ENCODE data around the gene DTX4.

Gene DTX4

GRCh38 chr11:59185386-59185945 is 13.5 kb downstream of the DTX4 start:
- no peak overlapping the region for H3K4me3 ChIP-seq (ENCODE audit: low read depth in 1 of 2, low read length in 2 of 2)
- H3K27ac ChIP-seq (ENCODE audit: low read depth, low read length): no peak overlapping the region
- H3K36me3 ChIP-seq (ENCODE audit: insufficient read depth, low read length): no peaks in the 10 kb centered on the region
- H3K27me3 ChIP-seq (ENCODE audit: control insufficient read depth in 1 of 2, insufficient read depth in 2 of 2, low read length in 2 of 2): no peaks in the 10 kb centered on the region
- no peaks in the 10 kb centered on the region for H3K9me3 ChIP-seq (ENCODE audit: low read length)
- peaks cover 32% of the 10 kb centered on the region for H3K4me1 ChIP-seq (ENCODE audit: insufficient read depth, low read length)
- H3K9ac ChIP-seq (ENCODE audit: low read length): no peak overlapping the region

DNA sequence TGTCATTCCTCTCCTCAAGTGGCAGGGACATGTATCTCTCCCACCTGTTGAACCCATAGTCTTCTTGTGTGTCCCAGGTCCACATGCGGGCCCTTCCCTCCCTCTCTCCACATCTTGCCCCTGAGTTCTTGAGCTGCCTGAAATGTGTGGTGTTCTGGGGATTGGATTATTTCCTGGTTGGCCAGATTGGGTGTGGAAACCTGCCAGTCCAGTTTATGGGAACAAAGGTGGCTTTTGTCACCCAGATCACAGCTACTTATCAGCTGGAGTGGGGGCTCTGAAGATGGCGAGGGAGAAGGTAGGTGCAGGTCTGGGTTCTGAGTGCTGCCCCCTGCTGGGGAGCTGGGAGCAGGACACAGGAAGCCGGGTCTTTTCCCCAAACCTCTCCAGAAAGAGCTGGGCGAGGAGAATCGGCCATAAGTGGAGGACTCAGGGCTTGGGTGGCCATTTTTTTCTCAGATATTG is 14.2 kb downstream of the DTX4 start:
- H3K4me1 ChIP-seq (ENCODE audit: insufficient read depth, low read length): peaks cover 32% of the 10 kb centered on the region
- no peaks in the 10 kb centered on the region for H3K9me3 ChIP-seq (ENCODE audit: low read length)
- H3K4me3 ChIP-seq (ENCODE audit: low read depth in 1 of 2, low read length in 2 of 2): no peak overlapping the region
- no peaks in the 10 kb centered on the region for H3K27me3 ChIP-seq (ENCODE audit: control insufficient read depth in 1 of 2, insufficient read depth in 2 of 2, low read length in 2 of 2)
- H3K9ac ChIP-seq (ENCODE audit: low read length): no peak overlapping the region
- no peak overlapping the region for H3K27ac ChIP-seq (ENCODE audit: low read depth, low read length)
- no peaks in the 10 kb centered on the region for H3K36me3 ChIP-seq (ENCODE audit: insufficient read depth, low read length)

- H3K9ac ChIP-seq (ENCODE audit: low read length): no peak overlapping the region
- H3K4me3 ChIP-seq (ENCODE audit: low read depth in 1 of 2, low read length in 2 of 2): no peak overlapping the region
- no peaks in the 10 kb centered on the region for H3K27me3 ChIP-seq (ENCODE audit: control insufficient read depth in 1 of 2, insufficient read depth in 2 of 2, low read length in 2 of 2)
- H3K4me1 ChIP-seq (ENCODE audit: insufficient read depth, low read length): peaks cover 32% of the 10 kb centered on the region
- H3K36me3 ChIP-seq (ENCODE audit: insufficient read depth, low read length): no peaks in the 10 kb centered on the region
- H3K27ac ChIP-seq (ENCODE audit: low read depth, low read length): no peak overlapping the region
- H3K9me3 ChIP-seq (ENCODE audit: low read length): no peaks in the 10 kb centered on the region
Measured at GRCh38 chr11:59187035-59187434, 15.1 kb downstream of the DTX4 start.

DNA sequence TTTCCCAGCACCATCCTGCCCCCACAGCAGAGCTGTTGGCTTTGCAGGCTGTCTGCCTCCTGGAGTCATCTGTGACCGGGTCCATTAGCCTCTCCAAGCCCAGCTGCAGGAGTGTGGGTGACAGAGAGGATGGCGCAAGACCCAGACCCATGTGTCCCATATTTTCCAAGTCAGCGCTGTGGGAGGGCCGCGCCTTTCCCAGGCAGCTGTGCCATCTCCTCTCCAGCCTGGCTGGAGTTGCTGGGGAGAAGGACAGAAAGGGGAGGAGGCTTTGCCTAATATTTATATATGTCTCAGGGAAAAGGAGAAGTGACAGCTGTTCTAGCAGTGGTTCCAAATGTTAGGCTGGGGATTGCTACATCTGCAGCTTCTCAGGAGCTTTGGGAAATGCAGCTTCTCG is 15.7 kb downstream of the DTX4 start:
- Histone ChIP-seq H3K27me3 (ENCODE audit: control insufficient read depth in 1 of 2, insufficient read depth in 2 of 2, low read length in 2 of 2) (no peaks in the 10 kb centered on the region), H3K9me3 (ENCODE audit: low read length) (no peaks in the 10 kb centered on the region), H3K4me1 (ENCODE audit: insufficient read depth, low read length) (peaks cover 32% of the 10 kb centered on the region), H3K36me3 (ENCODE audit: insufficient read depth, low read length) (peaks cover 3% of the 10 kb centered on the region), H3K9ac (ENCODE audit: low read length) (no peak overlapping the region), H3K4me3 (ENCODE audit: low read depth in 1 of 2, low read length in 2 of 2) (no peak overlapping the region), H3K27ac (ENCODE audit: low read depth, low read length) (no peak overlapping the region)

DNA sequence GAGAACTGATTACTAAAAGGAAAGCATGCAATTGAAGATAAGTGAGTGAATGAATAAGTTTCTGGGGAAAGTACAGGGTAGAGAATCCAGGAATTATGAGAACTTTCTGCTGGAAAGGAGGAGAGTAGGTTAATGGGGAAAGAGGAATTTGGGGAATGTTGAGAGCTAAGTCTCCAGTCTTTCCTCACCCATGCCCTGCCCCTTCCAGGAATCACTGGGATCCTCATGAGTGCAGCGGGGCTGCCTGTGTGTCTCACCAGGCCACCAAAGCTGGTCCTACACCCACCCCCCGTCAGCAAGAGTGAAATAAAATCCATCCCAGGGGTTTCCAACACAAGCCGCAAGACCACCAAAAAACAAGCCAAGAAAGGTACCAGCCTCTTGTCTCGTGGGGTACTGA is 17.0 kb downstream of the DTX4 start:
- Histone ChIP-seq H3K27ac (ENCODE audit: low read depth, low read length) (no peak overlapping the region), H3K36me3 (ENCODE audit: insufficient read depth, low read length) (peaks cover 8% of the 10 kb centered on the region), H3K4me1 (ENCODE audit: insufficient read depth, low read length) (peaks cover 31% of the 10 kb centered on the region), H3K27me3 (ENCODE audit: control insufficient read depth in 1 of 2, insufficient read depth in 2 of 2, low read length in 2 of 2) (no peaks in the 10 kb centered on the region), H3K9ac (ENCODE audit: low read length) (no peak overlapping the region), H3K4me3 (ENCODE audit: low read depth in 1 of 2, low read length in 2 of 2) (no peak overlapping the region), H3K9me3 (ENCODE audit: low read length) (no peaks in the 10 kb centered on the region)

DNA sequence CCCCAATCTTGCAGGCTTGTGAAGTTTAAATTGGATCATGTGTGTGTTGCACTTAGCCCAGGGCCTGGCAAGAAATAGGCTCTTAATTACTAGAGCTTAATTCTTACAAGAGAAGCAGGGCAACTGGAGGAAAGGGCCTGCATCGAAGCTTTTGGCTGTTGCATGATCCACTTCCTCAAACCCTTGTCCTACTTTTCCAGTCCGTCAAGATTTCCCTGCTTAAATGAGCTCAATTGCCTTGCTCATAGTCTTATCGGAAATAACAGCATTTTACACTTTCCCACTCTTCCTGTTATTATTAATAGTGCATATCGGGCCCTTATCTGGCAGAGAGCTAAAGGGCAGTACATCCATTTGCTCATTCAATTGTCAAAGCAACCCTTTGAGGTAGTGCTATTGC is 18.1 kb downstream of the DTX4 start:
- Histone ChIP-seq H3K4me3 (ENCODE audit: low read depth in 1 of 2, low read length in 2 of 2) (no peak overlapping the region), H3K36me3 (ENCODE audit: insufficient read depth, low read length) (peaks cover 8% of the 10 kb centered on the region), H3K4me1 (ENCODE audit: insufficient read depth, low read length) (peaks cover 22% of the 10 kb centered on the region), H3K27me3 (ENCODE audit: control insufficient read depth in 1 of 2, insufficient read depth in 2 of 2, low read length in 2 of 2) (no peaks in the 10 kb centered on the region), H3K9ac (ENCODE audit: low read length) (no peak overlapping the region), H3K9me3 (ENCODE audit: low read length) (no peaks in the 10 kb centered on the region), H3K27ac (ENCODE audit: low read depth, low read length) (no peak overlapping the region)

DNA sequence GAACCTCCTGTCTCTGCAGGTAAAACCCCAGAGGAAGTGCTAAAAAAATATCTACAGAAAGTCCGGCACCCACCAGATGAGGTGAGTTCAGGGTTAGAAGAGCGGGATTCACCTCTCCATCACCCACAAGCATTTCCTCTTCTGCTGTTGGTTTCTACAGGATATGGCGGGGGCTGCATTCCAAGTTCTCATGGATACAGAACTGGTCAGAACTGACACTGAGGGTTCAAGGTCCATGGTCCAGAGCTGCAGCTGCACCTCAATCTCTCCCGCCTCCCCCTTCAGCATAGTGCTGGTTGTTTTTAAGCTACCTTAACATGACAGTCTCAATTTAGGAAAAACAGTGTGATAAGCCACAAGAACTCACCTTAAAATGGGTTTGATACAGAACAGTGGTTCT is 19.2 kb downstream of the DTX4 start:
- Histone ChIP-seq H3K4me3 (ENCODE audit: low read depth in 1 of 2, low read length in 2 of 2) (no peak overlapping the region), H3K9ac (ENCODE audit: low read length) (no peak overlapping the region), H3K9me3 (ENCODE audit: low read length) (no peaks in the 10 kb centered on the region), H3K27ac (ENCODE audit: low read depth, low read length) (no peak overlapping the region), H3K36me3 (ENCODE audit: insufficient read depth, low read length) (peaks cover 8% of the 10 kb centered on the region), H3K27me3 (ENCODE audit: control insufficient read depth in 1 of 2, insufficient read depth in 2 of 2, low read length in 2 of 2) (no peaks in the 10 kb centered on the region), H3K4me1 (ENCODE audit: insufficient read depth, low read length) (peaks cover 11% of the 10 kb centered on the region)

GRCh38 chr11:59191890-59192289 is 20.0 kb downstream of the DTX4 start:
- Histone ChIP-seq H3K4me1 (ENCODE audit: insufficient read depth, low read length) (peaks cover 6% of the 10 kb centered on the region), H3K27me3 (ENCODE audit: control insufficient read depth in 1 of 2, insufficient read depth in 2 of 2, low read length in 2 of 2) (no peaks in the 10 kb centered on the region), H3K4me3 (ENCODE audit: low read depth in 1 of 2, low read length in 2 of 2) (no peak overlapping the region), H3K9me3 (ENCODE audit: low read length) (no peaks in the 10 kb centered on the region), H3K9ac (ENCODE audit: low read length) (no peak overlapping the region), H3K27ac (ENCODE audit: low read depth, low read length) (no peak overlapping the region), H3K36me3 (ENCODE audit: insufficient read depth, low read length) (peaks cover 8% of the 10 kb centered on the region)

- peaks cover 8% of the 10 kb centered on the region for H3K36me3 ChIP-seq (ENCODE audit: insufficient read depth, low read length)
- H3K4me3 ChIP-seq (ENCODE audit: low read depth in 1 of 2, low read length in 2 of 2): no peak overlapping the region
- H3K4me1 ChIP-seq (ENCODE audit: insufficient read depth, low read length): no peaks in the 10 kb centered on the region
- no peak overlapping the region for H3K9ac ChIP-seq (ENCODE audit: low read length)
- no peaks in the 10 kb centered on the region for H3K27me3 ChIP-seq (ENCODE audit: control insufficient read depth in 1 of 2, insufficient read depth in 2 of 2, low read length in 2 of 2)
- H3K27ac ChIP-seq (ENCODE audit: low read depth, low read length): no peak overlapping the region
- H3K9me3 ChIP-seq (ENCODE audit: low read length): no peaks in the 10 kb centered on the region
Measured at GRCh38 chr11:59192446-59193020, 20.6 kb downstream of the DTX4 start.

DNA sequence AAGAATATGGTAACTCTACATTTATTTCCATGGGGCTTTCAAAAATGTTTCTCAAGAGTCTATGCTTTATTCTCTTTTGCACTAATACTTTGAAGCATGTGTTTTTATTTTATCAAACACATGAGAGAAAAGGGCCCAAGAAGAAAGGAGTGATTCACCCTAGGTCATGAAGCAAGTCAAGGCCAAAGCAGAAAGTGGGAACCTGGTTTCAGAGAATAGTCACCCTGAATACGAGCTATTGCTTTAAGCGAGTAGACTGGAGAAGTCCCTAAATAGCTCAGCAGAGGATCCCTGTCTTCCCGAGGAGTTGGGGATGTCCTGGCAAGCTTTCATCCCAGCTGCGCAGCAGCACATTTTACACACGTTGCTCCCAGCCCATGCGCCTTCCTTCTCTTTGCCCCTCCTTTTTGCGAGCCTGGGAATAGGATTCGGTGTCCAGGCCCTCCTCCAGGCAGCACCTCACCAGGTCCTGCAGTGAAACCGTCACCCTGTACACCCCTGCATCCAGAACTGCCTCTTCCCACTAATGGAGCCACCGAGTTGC is 21.7 kb downstream of the DTX4 start:
- Histone ChIP-seq H3K9me3 (ENCODE audit: low read length) (no peaks in the 10 kb centered on the region), H3K4me1 (ENCODE audit: insufficient read depth, low read length) (peaks cover 10% of the 10 kb centered on the region), H3K27ac (ENCODE audit: low read depth, low read length) (no peak overlapping the region), H3K4me3 (ENCODE audit: low read depth in 1 of 2, low read length in 2 of 2) (no peak overlapping the region), H3K36me3 (ENCODE audit: insufficient read depth, low read length) (peaks cover 8% of the 10 kb centered on the region), H3K9ac (ENCODE audit: low read length) (no peak overlapping the region), H3K27me3 (ENCODE audit: control insufficient read depth in 1 of 2, insufficient read depth in 2 of 2, low read length in 2 of 2) (no peaks in the 10 kb centered on the region)

DNA sequence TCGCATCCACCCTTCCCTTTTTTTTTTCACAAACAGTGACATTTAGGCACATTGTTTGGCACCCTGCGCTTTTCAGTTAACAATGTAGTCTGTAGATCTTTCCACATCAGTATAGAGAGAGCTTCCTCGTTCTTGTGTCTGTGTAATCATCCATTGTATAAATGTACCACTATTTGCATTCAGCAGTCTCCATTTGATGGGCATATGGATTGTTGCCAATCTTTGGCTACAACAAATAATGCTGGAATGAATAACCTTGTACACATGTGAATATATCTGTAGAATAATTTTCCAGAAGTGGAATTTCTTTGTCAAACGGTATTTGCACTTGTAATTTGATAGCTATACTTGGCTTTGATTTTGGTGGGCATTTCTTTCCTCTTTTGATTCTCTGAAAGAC is 23.7 kb downstream of the DTX4 start:
- Histone ChIP-seq H3K27me3 (ENCODE audit: control insufficient read depth in 1 of 2, insufficient read depth in 2 of 2, low read length in 2 of 2) (no peaks in the 10 kb centered on the region), H3K4me1 (ENCODE audit: insufficient read depth, low read length) (peaks cover 10% of the 10 kb centered on the region), H3K9ac (ENCODE audit: low read length) (no peak overlapping the region), H3K4me3 (ENCODE audit: low read depth in 1 of 2, low read length in 2 of 2) (no peak overlapping the region), H3K9me3 (ENCODE audit: low read length) (no peaks in the 10 kb centered on the region), H3K27ac (ENCODE audit: low read depth, low read length) (no peak overlapping the region), H3K36me3 (ENCODE audit: insufficient read depth, low read length) (peaks cover 8% of the 10 kb centered on the region)

DNA sequence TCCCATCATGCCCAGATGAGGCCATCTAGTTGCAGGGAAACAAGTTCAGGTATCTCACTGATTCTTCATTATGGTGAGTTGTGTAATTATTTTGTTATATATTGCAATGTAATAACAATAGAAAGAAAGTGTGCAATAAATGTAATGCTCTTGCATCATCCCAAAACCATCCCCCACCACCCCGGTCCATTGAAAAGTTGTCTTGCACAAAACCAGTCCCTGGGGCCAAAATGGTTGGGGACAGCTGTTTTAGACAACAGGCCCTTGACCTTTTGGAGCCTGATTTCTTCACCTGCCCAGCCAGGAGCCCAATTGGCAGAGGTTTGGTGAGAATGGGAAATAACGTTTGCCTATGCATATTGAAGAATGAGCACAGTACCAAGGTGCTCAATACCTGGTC is 24.8 kb downstream of the DTX4 start:
- Histone ChIP-seq H3K27me3 (ENCODE audit: control insufficient read depth in 1 of 2, insufficient read depth in 2 of 2, low read length in 2 of 2) (no peaks in the 10 kb centered on the region), H3K4me1 (ENCODE audit: insufficient read depth, low read length) (peaks cover 10% of the 10 kb centered on the region), H3K9ac (ENCODE audit: low read length) (no peak overlapping the region), H3K36me3 (ENCODE audit: insufficient read depth, low read length) (peaks cover 8% of the 10 kb centered on the region), H3K27ac (ENCODE audit: low read depth, low read length) (no peak overlapping the region), H3K4me3 (ENCODE audit: low read depth in 1 of 2, low read length in 2 of 2) (no peak overlapping the region), H3K9me3 (ENCODE audit: low read length) (no peaks in the 10 kb centered on the region)
